Activated CD4-positive, alpha-beta T cell treated with anti-CD3 and anti-CD28 coated beads, Interleukin-2, amount 50 U/mL, for 16 hours (primary cell): Measurements from ENCODE around the gene C11orf86.
"Not testable (repeated sequence)": the region's sequence is repeated elsewhere in the genome, so short reads cannot be mapped to it uniquely, and the experiment has no call there.

ENCODE experiments used
- DNase-seq: peaks from one replicate; pipeline ENCODE4 v3.0.0-alpha.2; 2020

C11orf86 gene

GRCh38 chr11:66967670-66968425 is 7.3 kb upstream of the C11orf86 start:
- DNase-seq: no peak

- DNase-seq: no peak
Measured at GRCh38 chr11:66969584-66970225, 5.4 kb upstream of the C11orf86 start.

DNA sequence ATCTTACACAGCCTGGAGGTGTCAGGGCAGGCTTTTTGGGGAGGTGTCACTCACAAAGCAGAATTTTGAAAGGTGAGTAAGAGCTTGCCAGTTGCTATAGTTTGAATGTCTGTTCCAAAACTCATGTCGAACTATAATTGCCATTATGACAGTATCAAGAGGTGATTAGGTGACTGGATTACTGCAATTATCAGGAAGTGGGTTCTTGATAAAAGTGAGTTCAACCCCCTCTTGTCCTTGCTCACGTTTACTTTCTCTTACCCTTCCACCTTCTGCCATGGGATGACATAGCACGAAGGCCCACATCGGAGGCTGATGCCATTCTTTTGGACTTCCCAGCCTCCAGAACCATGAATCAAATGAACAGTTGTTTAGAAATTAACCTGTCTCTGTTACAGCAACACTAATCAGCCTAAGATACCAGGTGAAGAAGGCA is 4.7 kb upstream of the C11orf86 start:
- DNase-seq: no peak

DNA sequence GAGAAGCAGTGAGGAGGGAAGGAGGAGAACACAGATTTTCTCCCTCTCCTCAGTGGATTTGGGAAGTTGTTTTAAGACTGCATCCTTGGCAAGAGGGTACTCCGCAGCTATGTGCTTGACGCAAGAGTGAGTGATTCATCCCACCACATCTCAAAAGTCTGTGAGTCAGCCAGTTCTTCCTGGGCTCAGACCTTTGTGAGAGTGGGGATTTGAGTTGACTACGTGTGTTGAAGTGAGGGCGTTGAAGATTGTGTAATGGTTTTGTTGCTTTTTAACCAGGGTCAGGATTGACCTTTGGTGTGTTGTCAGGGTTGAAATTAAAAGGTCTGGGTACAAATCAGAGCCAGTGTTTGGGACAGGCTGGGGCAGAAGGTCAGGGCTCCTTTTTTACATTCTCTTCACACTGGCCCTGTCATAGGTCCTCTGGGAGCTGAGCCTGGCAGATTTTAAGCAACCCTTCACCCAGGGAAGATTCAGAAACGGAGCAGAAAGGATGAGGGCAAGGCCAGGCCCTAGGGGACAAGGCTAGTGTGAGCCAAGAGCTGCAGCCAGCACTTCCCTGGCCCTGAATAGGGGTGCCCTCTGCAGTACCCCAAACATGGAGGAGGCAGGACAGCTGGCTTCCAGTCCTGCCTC is 4.2 kb upstream of the C11orf86 start:
- peak; percentile 77 for DNase-seq

DNA sequence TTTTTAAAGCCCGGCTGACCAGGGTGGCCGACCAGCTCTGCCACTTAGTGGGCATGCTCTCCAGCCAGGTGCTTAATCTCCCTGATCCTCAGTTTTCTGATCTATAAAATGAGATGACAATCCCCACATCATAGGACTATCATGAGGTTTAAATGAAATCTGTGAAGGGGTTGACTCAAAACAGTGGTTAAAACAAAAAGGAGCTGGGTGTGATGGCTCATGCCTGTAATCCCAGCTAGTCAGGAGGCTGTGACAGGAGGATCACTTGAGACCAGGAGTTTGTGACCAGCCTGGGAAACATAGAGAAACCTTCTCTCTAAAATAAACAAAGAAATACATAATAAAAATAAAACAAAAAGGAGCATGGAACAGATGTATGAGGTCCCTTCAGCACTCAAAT is 3.6 kb upstream of the C11orf86 start:
- DNase-seq: no peak

GRCh38 chr11:66973956-66974580 is 1.0 kb upstream of the C11orf86 start:
- no peak for DNase-seq

GRCh38 chr11:66975405-66976027 is 412 bp downstream of the C11orf86 start:
- no peak for DNase-seq

DNA sequence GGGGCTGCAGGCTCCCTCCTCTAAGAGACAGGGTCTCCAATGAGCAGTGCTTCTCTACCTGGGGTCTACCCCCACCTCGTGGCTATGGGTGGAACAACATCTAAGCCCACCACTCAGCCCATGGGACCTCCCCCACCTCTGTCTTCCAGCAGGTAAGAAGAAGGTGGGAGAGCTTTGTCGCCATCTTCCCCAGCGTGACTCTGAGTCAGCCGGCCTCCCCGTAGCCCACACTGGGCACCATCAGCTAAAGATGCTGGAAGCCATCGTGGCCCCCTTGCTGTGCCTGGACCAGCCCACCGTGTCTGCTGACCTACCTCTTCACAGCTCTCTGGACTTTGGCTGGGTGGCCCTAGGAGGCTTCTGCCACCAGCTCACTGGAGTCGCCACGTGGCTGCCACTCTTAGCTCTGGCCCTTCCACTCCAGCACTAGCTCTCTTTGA is 944 bp downstream of the C11orf86 start:
- no peak for DNase-seq

- DNase-seq: no peak
Measured at GRCh38 chr11:66976925-66977324, 1.8 kb downstream of the C11orf86 start.

DNA sequence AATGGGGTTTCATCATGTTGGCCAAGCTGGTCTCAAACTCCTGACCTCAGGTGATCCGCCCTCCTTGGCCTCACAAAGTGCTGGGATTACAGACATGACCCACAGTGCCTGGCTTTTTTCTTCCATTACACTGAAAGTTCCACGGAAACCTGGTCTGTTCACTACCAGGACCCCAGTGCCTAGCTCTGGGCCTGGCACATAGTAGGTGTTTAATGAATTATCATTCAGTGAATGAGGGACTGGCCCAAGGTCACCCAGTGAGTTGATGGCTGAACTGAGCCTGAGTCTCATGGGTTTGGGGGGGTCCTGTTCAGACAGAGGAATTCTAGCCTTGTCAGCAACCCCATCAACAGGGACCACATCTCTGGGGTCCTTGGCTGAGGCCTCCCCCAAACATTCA is 3.1 kb downstream of the C11orf86 start:
- no peak for DNase-seq

DNA sequence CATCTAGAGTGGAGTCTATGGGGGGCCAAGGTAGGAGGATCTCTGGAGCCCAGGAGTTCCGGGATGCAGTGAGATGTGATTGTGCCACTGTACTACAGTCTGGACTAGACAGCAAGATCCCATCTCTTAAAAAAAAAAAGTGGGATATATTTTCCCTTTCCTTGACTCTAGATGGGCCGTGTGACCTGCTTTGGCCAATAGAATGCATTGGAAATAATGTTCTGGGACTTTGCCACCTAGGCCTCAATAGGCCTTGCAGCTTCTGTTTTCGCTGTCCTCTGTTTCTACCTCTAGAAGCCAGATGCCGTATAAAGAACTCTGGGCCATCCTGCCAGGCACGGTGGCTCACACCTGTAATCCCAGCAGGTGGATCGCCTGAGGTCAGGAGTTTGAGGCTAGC is 3.6 kb downstream of the C11orf86 start:
- no peak for DNase-seq

GRCh38 chr11:66979336-66979980 is 4.4 kb downstream of the C11orf86 start:
- no peak for DNase-seq

DNA sequence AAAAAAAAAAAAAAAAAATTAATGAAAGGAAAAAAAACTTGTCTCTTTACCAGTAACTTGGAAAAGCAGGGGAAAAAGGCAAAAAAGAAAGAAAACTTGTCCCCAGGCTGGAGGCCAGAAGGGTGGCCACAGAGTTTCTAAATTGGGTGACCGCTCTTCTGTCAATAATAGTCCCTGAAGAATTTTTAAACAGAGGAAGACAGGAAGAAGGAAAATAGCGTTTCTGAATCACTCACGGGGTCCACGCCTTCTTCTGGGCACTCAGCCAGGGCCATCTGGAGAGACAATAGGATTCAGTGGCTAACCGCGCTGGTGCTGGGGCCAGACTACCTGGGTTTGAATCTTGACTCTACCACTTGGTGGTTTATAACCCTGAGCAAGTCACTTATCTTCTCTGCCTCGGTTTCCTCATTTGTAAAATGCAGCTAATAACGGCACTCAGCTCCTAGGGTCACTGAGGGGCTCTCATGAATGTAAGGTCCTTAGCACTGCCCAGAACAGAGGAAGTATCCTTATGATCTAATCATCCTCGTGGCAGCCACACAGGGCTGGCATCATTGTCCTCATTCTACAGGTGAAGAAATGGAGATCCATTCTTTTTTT is 7.0 kb downstream of the C11orf86 start:
- no peak for DNase-seq

GRCh38 chr11:66983275-66983924 is 8.3 kb downstream of the C11orf86 start:
- no peak for DNase-seq

DNA sequence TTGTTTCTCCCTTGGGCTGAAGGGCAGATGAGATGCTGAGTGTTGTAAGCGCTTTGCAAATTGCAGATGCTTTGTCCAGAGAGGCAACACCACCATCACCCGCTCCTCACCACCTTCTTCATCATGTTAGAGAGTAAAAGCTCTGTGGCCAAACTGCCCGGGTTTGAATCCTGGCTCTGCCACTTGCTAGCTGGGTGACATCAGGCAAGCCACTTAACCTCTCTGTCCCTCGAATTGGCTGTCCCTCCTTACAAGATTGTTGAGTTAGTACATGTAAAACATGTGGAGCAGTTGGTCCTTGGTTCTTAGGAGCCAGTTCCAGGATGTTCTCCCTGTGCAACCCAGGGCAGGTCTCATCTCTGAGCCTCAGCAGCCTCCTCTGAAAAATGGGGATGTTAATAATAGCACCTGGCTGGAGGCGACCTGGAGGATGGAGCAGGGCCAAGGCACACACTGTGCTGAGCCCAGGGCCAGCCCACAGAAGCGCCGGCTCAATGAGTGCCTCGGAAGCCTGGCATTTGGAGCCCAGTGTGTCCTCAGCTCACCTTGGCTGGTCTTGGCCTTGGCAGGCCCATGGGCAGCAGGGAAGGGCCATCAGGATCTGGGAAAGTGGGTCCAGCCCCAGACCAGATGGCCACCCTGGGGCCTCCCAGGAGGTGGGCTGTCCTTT is 10.5 kb downstream of the C11orf86 start:
- no peak for DNase-seq

GRCh38 chr11:66986178-66986545 is 11.1 kb downstream of the C11orf86 start:
- DNase-seq: no peak

GRCh38 chr11:66987158-66987620 is 12.1 kb downstream of the C11orf86 start:
- no peak for DNase-seq

GRCh38 chr11:66987924-66988637 is 13.0 kb downstream of the C11orf86 start:
- no peak for DNase-seq

GRCh38 chr11:66988741-66989140 is 13.6 kb downstream of the C11orf86 start:
- not testable (repeated sequence) for DNase-seq

DNA sequence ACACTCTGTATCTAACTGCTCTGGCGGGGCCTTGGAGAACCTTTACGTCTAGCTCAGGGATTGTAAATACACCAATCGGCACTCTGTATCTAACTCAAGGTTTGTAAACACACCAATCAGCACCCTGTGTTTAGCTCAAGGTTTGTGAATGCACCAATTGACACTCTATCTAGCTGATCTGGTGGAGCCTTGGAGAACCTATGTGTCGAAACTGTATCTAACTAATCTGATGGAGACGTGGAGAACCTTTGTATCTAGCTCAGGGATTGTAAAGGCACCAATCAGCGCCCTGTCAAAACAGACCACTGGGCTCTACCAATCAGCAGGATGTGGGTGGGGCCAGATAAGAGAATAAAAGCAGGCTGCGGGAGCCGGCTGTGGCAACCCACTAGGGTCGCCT is 14.3 kb downstream of the C11orf86 start:
- DNase-seq: not testable (repeated sequence)
